ENCODE data around the gene FNBP1.

- TF ChIP-seq TEAD4 (IDR thresholded peaks at IDR 0.05; ENCODE audit: borderline replicate concordance, insufficient read depth) = no peak
- TF ChIP-seq, protein P1, sequence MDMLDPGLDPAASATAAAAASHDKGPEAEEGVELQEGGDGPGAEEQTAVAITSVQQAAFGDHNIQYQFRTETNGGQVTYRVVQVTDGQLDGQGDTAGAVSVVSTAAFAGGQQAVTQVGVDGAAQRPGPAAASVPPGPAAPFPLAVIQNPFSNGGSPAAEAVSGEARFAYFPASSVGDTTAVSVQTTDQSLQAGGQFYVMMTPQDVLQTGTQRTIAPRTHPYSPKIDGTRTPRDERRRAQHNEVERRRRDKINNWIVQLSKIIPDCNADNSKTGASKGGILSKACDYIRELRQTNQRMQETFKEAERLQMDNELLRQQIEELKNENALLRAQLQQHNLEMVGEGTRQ (IDR thresholded peaks at IDR 0.05; ENCODE audit: borderline replicate concordance, low read depth, low read length) = no peak
- TF ChIP-seq RXRA (IDR thresholded peaks at IDR 0.05; ENCODE audit: borderline replicate concordance, low read depth) = no peak
- TF ChIP-seq, protein P2, sequence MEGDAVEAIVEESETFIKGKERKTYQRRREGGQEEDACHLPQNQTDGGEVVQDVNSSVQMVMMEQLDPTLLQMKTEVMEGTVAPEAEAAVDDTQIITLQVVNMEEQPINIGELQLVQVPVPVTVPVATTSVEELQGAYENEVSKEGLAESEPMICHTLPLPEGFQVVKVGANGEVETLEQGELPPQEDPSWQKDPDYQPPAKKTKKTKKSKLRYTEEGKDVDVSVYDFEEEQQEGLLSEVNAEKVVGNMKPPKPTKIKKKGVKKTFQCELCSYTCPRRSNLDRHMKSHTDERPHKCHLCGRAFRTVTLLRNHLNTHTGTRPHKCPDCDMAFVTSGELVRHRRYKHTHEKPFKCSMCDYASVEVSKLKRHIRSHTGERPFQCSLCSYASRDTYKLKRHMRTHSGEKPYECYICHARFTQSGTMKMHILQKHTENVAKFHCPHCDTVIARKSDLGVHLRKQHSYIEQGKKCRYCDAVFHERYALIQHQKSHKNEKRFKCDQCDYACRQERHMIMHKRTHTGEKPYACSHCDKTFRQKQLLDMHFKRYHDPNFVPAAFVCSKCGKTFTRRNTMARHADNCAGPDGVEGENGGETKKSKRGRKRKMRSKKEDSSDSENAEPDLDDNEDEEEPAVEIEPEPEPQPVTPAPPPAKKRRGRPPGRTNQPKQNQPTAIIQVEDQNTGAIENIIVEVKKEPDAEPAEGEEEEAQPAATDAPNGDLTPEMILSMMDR (IDR thresholded peaks at IDR 0.05) = no peak
- no peak for TF ChIP-seq FOSL2 (IDR thresholded peaks at IDR 0.05; ENCODE audit: borderline replicate concordance, low read depth)
- TF ChIP-seq CHD2 (IDR thresholded peaks at IDR 0.05; ENCODE audit: low read length, partially characterized antibody) = no peak
- no peak for TF ChIP-seq EP300 (IDR thresholded peaks at IDR 0.05; ENCODE audit: borderline replicate concordance in 1 of 2, low read depth in 1 of 2, low read length in 1 of 2)
- TF ChIP-seq, protein P3, sequence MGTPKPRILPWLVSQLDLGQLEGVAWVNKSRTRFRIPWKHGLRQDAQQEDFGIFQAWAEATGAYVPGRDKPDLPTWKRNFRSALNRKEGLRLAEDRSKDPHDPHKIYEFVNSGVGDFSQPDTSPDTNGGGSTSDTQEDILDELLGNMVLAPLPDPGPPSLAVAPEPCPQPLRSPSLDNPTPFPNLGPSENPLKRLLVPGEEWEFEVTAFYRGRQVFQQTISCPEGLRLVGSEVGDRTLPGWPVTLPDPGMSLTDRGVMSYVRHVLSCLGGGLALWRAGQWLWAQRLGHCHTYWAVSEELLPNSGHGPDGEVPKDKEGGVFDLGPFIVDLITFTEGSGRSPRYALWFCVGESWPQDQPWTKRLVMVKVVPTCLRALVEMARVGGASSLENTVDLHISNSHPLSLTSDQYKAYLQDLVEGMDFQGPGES (IDR thresholded peaks at IDR 0.05; ENCODE audit: low read depth, low read length) = no peak
- TF ChIP-seq POLR2AphosphoS5 (IDR thresholded peaks at IDR 0.05; ENCODE audit: low read depth, low read length) = no peak
- no peak for TF ChIP-seq GATA2 (CRISPR knock-in tag; IDR thresholded peaks at IDR 0.05)
- TF ChIP-seq JUND (IDR thresholded peaks at IDR 0.05) = no peak
These were observed 203.0 kb downstream of the FNBP1 start for GRCh38 chr9:129840034-129840433.
